ENCODE measurements around the gene ARHGAP18. TPM values are rescaled to one million over a fixed set of nuclear protein-coding genes. Genes with fewer than 3 reads are reported as not detected.

The ARHGAP18 gene
- total and polyA plus RNA-seq, 4 donors = 1.6 to 8.0 (median 3.0) TPM

- no peak for DNase-seq (ENCODE audit: low spot score)
- Histone ChIP-seq H3K27ac (ENCODE audit: low read depth in 1 of 2, low read length in 2 of 2) (no peak overlapping the region), H3K9ac (ENCODE audit: low read depth in 1 of 2, low read length in 2 of 2) (no peak overlapping the region), H3K4me1 (ENCODE audit: control insufficient read depth in 4 of 4, insufficient read depth in 4 of 4, low read length in 3 of 4) (no peaks in the 10 kb centered on the region), H3K4me3 (ENCODE audit: low read depth in 1 of 3, low read length in 3 of 3) (no peak overlapping the region), H3K36me3 (ENCODE audit: control insufficient read depth in 4 of 4, insufficient read depth in 3 of 4, low read depth in 1 of 4, low read length in 3 of 4) (no peaks in the 10 kb centered on the region), H3K9me3 (ENCODE audit: control insufficient read depth in 4 of 4, low read length in 3 of 4) (no peaks in the 10 kb centered on the region), H3K27me3 (ENCODE audit: control insufficient read depth in 4 of 4, insufficient read depth in 4 of 4, low read length in 3 of 4) (no peaks in the 10 kb centered on the region)
- 72% methylated on average over 2 of the region's 2 CpGs for WGBS
- TF ChIP-seq NR2F2 (IDR thresholded peaks at IDR 0.05) = no peak
- TF ChIP-seq HNF4G (IDR thresholded peaks at IDR 0.05) = no peak
- no peak for TF ChIP-seq CTCF (IDR thresholded peaks at IDR 0.05; ENCODE audit: low read depth, low read length, missing input control)
- no peak for TF ChIP-seq RAD21 (IDR thresholded peaks at IDR 0.05)
- TF ChIP-seq EGR1 (IDR thresholded peaks at IDR 0.05; ENCODE audit: low read depth in 2 of 2) = no peak
- TF ChIP-seq, protein P1, sequence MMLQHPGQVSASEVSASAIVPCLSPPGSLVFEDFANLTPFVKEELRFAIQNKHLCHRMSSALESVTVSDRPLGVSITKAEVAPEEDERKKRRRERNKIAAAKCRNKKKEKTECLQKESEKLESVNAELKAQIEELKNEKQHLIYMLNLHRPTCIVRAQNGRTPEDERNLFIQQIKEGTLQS (IDR thresholded peaks at IDR 0.05) = no peak
- TF ChIP-seq FOXA2 (IDR thresholded peaks at IDR 0.05) = no peak
- TF ChIP-seq MAX (IDR thresholded peaks at IDR 0.05) = no peak
- no peak for TF ChIP-seq HNF4A (conservative IDR thresholded peaks at IDR 0.05)
- TF ChIP-seq FOXA1 (IDR thresholded peaks at IDR 0.05) = no peak
- TF ChIP-seq YY1 (IDR thresholded peaks at IDR 0.05) = no peak
- TF ChIP-seq TAF1 (conservative IDR thresholded peaks at IDR 0.05) = no peak
- no peak for TF ChIP-seq RXRA (IDR thresholded peaks at IDR 0.05)
- TF ChIP-seq, protein P2, sequence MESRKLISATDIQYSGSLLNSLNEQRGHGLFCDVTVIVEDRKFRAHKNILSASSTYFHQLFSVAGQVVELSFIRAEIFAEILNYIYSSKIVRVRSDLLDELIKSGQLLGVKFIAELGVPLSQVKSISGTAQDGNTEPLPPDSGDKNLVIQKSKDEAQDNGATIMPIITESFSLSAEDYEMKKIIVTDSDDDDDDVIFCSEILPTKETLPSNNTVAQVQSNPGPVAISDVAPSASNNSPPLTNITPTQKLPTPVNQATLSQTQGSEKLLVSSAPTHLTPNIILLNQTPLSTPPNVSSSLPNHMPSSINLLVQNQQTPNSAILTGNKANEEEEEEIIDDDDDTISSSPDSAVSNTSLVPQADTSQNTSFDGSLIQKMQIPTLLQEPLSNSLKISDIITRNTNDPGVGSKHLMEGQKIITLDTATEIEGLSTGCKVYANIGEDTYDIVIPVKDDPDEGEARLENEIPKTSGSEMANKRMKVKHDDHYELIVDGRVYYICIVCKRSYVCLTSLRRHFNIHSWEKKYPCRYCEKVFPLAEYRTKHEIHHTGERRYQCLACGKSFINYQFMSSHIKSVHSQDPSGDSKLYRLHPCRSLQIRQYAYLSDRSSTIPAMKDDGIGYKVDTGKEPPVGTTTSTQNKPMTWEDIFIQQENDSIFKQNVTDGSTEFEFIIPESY (IDR thresholded peaks at IDR 0.05) = no peak
These were observed 123.2 kb downstream of the ARHGAP18 start for GRCh38 chr6:129586815-129587214.

- Histone ChIP-seq H3K4me1 (ENCODE audit: control insufficient read depth in 4 of 4, insufficient read depth in 4 of 4, low read length in 3 of 4) (no peaks in the 10 kb centered on the region), H3K27me3 (ENCODE audit: control insufficient read depth in 4 of 4, insufficient read depth in 4 of 4, low read length in 3 of 4) (no peaks in the 10 kb centered on the region), H3K27ac (ENCODE audit: low read depth in 1 of 2, low read length in 2 of 2) (no peak overlapping the region), H3K9ac (ENCODE audit: low read depth in 1 of 2, low read length in 2 of 2) (no peak overlapping the region), H3K4me3 (ENCODE audit: low read depth in 1 of 3, low read length in 3 of 3) (no peak overlapping the region), H3K36me3 (ENCODE audit: control insufficient read depth in 4 of 4, insufficient read depth in 3 of 4, low read depth in 1 of 4, low read length in 3 of 4) (peaks cover 0 to 3% (median 0%) of the 10 kb centered on the region in 4 donors), H3K9me3 (ENCODE audit: control insufficient read depth in 4 of 4, low read length in 3 of 4) (no peaks in the 10 kb centered on the region)
- no peak for TF ChIP-seq GABPA (IDR thresholded peaks at IDR 0.05 in 1 of 2, conservative IDR thresholded peaks at IDR 0.05 in 1 of 2)
- TF ChIP-seq RAD21 (IDR thresholded peaks at IDR 0.05) = no peak
- TF ChIP-seq TAF1 (conservative IDR thresholded peaks at IDR 0.05) = no peak
- no peak for TF ChIP-seq HNF4G (IDR thresholded peaks at IDR 0.05)
- no peak for TF ChIP-seq YY1 (IDR thresholded peaks at IDR 0.05)
- TF ChIP-seq FOXA2 (IDR thresholded peaks at IDR 0.05) = no peak
- TF ChIP-seq FOXA1 (IDR thresholded peaks at IDR 0.05) = no peak
- TF ChIP-seq, protein P1 (IDR thresholded peaks at IDR 0.05) = no peak
- TF ChIP-seq MAX (IDR thresholded peaks at IDR 0.05) = no peak
- TF ChIP-seq SP1 (IDR thresholded peaks at IDR 0.05) = no peak
- WGBS = 85% methylated on average over 7 of the region's 7 CpGs
- no peak for DNase-seq (ENCODE audit: low spot score)
These were observed 126.1 kb downstream of the ARHGAP18 start for GRCh38 chr6:129583866-129584265.

Measured in liver (tissue), 9 donors.